GM23338 (cell line): ENCODE measurements around the gene CD48. TPM values are rescaled to one million over a fixed set of nuclear protein-coding genes. Genes with fewer than 3 reads are reported as not detected.

ENCODE experiments used
- ATAC-seq: fragments of 200-7000 bp; cut with Tn5 transposase; 3 replicates; pipeline ENCODE4 v1.9.1; 2020
- DNase-seq: peaks from one replicate; pipeline ENCODE4 v3.0.0-alpha.2; 2015; ENCODE audit warnings: low spot score
- H2AFZ ChIP-seq: fragments of 200-600 bp; sonication (generic); 2 replicates; pipeline ENCODE4 v1.8.0; 2016; ENCODE audit warnings: antibody characterized with exemption, mild to moderate bottlenecking, moderate library complexity
- H3F3A ChIP-seq: fragments of 200-600 bp; sonication (generic); replicated peaks from 2 replicates; pipeline ENCODE4 v1.8.0; 2017; ENCODE audit warnings: antibody characterized with exemption, mixed run types, low read depth
- H3K27ac ChIP-seq: fragments of 200-600 bp; sonication (generic); 2 replicates; pipeline ENCODE4 v1.6.1; 2016; ENCODE audit warnings: low read depth
- H3K27me3 ChIP-seq: fragments of 200-600 bp; sonication (generic); 2 replicates; pipeline ENCODE4 v1.8.0; 2016; ENCODE audit warnings: mild to moderate bottlenecking, mixed run types, moderate library complexity; ENCODE audit not compliant: insufficient read depth
- H3K36me3 ChIP-seq: fragments of 200-600 bp; sonication (generic); 2 replicates; pipeline ENCODE4 v1.8.0; 2016; ENCODE audit warnings: mild to moderate bottlenecking; ENCODE audit not compliant: insufficient read depth
- H3K4me1 ChIP-seq: fragments of 200-600 bp; sonication (generic); 2 replicates; pipeline ENCODE4 v1.8.0; 2016; ENCODE audit warnings: mild to moderate bottlenecking, moderate library complexity; ENCODE audit not compliant: insufficient read depth
- H3K4me2 ChIP-seq: fragments of 200-600 bp; sonication (generic); 2 replicates; pipeline ENCODE4 v1.7.1; 2017; ENCODE audit warnings: mixed run types
- H3K4me3 ChIP-seq: fragments of 200-600 bp; sonication (generic); 2 replicates; pipeline ENCODE4 v1.6.1; 2016; ENCODE audit warnings: mixed run types
- H3K79me2 ChIP-seq: fragments of 200-600 bp; sonication (generic); replicated peaks from 2 replicates; pipeline ENCODE4 v1.8.0; 2017; ENCODE audit warnings: mild to moderate bottlenecking; ENCODE audit not compliant: insufficient read depth
- H3K9me2 ChIP-seq: fragments of 200-600 bp; sonication (generic); 2 replicates; pipeline ENCODE4 v1.8.0; 2017; ENCODE audit not compliant: insufficient read depth
- H4K20me1 ChIP-seq: fragments of 200-600 bp; sonication (generic); replicated peaks from 2 replicates; pipeline ENCODE4 v1.8.0; 2017; ENCODE audit warnings: mild to moderate bottlenecking; ENCODE audit not compliant: insufficient read depth
- H3K27ac Mint-ChIP-seq: 2 replicates; pipeline ENCODE4 v1.8.0; 2020; ENCODE audit warnings: inconsistent platforms, mild to moderate bottlenecking, moderate library complexity, mixed read lengths
- H3K27me3 Mint-ChIP-seq: 3 replicates; pipeline ENCODE4 v1.8.0; 2022; ENCODE audit warnings: low read depth, mild to moderate bottlenecking, moderate library complexity, mixed read lengths, inconsistent platforms; ENCODE audit not compliant: insufficient read depth, poor library complexity
- H3K36me3 Mint-ChIP-seq: 3 replicates; pipeline ENCODE4 v1.8.0; 2021; ENCODE audit warnings: low read depth, mild to moderate bottlenecking, inconsistent platforms, moderate library complexity, mixed read lengths
- H3K4me1 Mint-ChIP-seq: 3 replicates; pipeline ENCODE4 v1.8.0; 2020; ENCODE audit warnings: mild to moderate bottlenecking, inconsistent platforms, mixed read lengths
- H3K4me3 Mint-ChIP-seq: 3 replicates; pipeline ENCODE4 v1.8.0; 2021; ENCODE audit warnings: moderate library complexity, mild to moderate bottlenecking, inconsistent platforms, mixed read lengths
- H3K9me3 Mint-ChIP-seq: 3 replicates; pipeline ENCODE4 v1.8.0; 2020; ENCODE audit warnings: moderate library complexity, mild to moderate bottlenecking, inconsistent platforms, mixed read lengths
- CREB1 ChIP-seq: fragments of 250-450 bp; sonication (Bioruptor Pico); IDR thresholded peaks from 2 replicates; pipeline ENCODE4 v1.5.0; 2020; ENCODE audit warnings: low read depth, mild to moderate bottlenecking, moderate library complexity
- CTCF ChIP-seq, 2 experiments: fragments of 200-600 bp in 1 of 2; sonication (generic) in 1 of 2; conservative IDR thresholded peaks; 2 replicates each; pipeline versions ENCODE4 v1.5.1 to v1.6.1; 2016 to 2017; ENCODE audit warnings: antibody characterized with exemption in 2 of 2, low read depth in 2 of 2, mild to moderate bottlenecking in 2 of 2, moderate library complexity in 1 of 2
- ETS1 ChIP-seq: IDR thresholded peaks from 2 replicates; pipeline ENCODE4 v1.6.1; 2016; ENCODE audit warnings: antibody characterized with exemption
- EZH2 ChIP-seq: fragments of 200-600 bp; sonication (generic); IDR thresholded peaks from one replicate; pipeline ENCODE4 v1.8.0; 2017; ENCODE audit warnings: antibody characterized with exemption, mild to moderate bottlenecking, low read depth; ENCODE audit not compliant: unreplicated experiment
- JUNB ChIP-seq: IDR thresholded peaks from one replicate; pipeline ENCODE4 v1.6.1; 2016; ENCODE audit warnings: antibody characterized with exemption; ENCODE audit not compliant: unreplicated experiment
- NANOG ChIP-seq: IDR thresholded peaks from 2 replicates; pipeline ENCODE4 v1.6.1; 2016; ENCODE audit warnings: antibody characterized with exemption, borderline replicate concordance
- POLR2AphosphoS5 ChIP-seq: IDR thresholded peaks from 2 replicates; pipeline ENCODE4 v1.6.1; 2016; ENCODE audit warnings: antibody characterized with exemption, low read depth
- STAT1 ChIP-seq: IDR thresholded peaks from one replicate; pipeline ENCODE4 v1.6.1; 2016; ENCODE audit warnings: antibody characterized with exemption; ENCODE audit not compliant: unreplicated experiment
- ZNF331 ChIP-seq: fragments of 250-450 bp; sonication (Bioruptor Pico); IDR thresholded peaks from 2 replicates; pipeline ENCODE4 v1.5.0; 2020; ENCODE audit warnings: low read depth, mild to moderate bottlenecking, moderate library complexity
- ZNF462 ChIP-seq: fragments of 250-450 bp; sonication (Bioruptor Pico); IDR thresholded peaks from 2 replicates; pipeline ENCODE4 v1.5.0; 2020; ENCODE audit warnings: mild to moderate bottlenecking, moderate library complexity
- polyA plus RNA-seq: library from polyadenylated mRNA; unstranded; fragments of >200 nt; fragmentation: Nextera tagmentation; extraction: Ambion mirVana; gene quantifications from 2 replicates; pipeline ENCODE4 v1.2.1, GENCODE V29; 2016
- total RNA-seq: library from RNA; depleted of rRNA; stranded (reverse); fragments of >200 nt; shearing (Covaris generic); gene quantifications from 2 replicates; pipeline ENCODE4 v1.2.3, GENCODE V29; 2014
- TF ChIP-seq, protein P1 (sequence below): IDR thresholded peaks from one replicate; pipeline ENCODE4 v1.6.1; 2018; ENCODE audit warnings: antibody characterized with exemption; ENCODE audit not compliant: unreplicated experiment

Gene CD48
- total and polyA plus RNA-seq, 2 experiments from 2014 or later = 0.34 to 0.45 TPM

DNA sequence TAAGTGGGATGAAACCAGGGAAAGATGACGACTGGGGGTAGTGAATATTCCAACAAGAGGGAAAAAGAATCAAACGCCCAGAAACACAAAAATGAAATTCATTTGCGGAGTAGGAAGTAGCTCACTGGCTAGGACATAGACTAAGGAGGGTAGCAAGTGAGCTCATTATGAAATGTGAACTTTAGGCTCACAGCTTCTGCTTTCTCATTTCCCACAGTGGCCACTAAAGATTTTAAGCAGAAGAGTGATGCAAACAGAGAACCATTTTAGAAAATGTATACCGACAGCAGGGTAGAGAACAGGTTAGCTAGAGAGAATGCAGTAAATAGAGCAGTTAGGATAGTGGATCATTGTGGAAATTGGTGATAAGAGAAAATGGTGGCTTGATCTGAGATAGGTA is 3.5 kb downstream of the CD48 start:
- H3K4me3 Mint-ChIP-seq = no peak overlapping the region
- Histone ChIP-seq H3K9me2 (no peaks in the 10 kb centered on the region), H3K4me1 (peaks cover 5% of the 10 kb centered on the region; the same call in 1 of the 2 replicates), H2AFZ (no peak overlapping the region), H3K36me3 (no peaks in the 10 kb centered on the region), H3K4me2 (no peak overlapping the region), H4K20me1 (no peaks in the 10 kb centered on the region), H3F3A (no peaks in the 10 kb centered on the region), H3K27ac (no peak overlapping the region), H3K79me2 (no peaks in the 10 kb centered on the region), H3K27me3 (no peaks in the 10 kb centered on the region), H3K4me3 (no peak overlapping the region)
- ATAC-seq = no peak
- no peaks in the 10 kb centered on the region for H3K9me3 Mint-ChIP-seq
- H3K4me1 Mint-ChIP-seq = peaks cover 6% of the 10 kb centered on the region
- no peak for TF ChIP-seq ZNF331 (CRISPR knock-in tag)
- TF ChIP-seq ZNF462 (CRISPR knock-in tag) = no peak
- TF ChIP-seq NANOG = no peak
- TF ChIP-seq ETS1 = no peak
- TF ChIP-seq, protein P1, sequence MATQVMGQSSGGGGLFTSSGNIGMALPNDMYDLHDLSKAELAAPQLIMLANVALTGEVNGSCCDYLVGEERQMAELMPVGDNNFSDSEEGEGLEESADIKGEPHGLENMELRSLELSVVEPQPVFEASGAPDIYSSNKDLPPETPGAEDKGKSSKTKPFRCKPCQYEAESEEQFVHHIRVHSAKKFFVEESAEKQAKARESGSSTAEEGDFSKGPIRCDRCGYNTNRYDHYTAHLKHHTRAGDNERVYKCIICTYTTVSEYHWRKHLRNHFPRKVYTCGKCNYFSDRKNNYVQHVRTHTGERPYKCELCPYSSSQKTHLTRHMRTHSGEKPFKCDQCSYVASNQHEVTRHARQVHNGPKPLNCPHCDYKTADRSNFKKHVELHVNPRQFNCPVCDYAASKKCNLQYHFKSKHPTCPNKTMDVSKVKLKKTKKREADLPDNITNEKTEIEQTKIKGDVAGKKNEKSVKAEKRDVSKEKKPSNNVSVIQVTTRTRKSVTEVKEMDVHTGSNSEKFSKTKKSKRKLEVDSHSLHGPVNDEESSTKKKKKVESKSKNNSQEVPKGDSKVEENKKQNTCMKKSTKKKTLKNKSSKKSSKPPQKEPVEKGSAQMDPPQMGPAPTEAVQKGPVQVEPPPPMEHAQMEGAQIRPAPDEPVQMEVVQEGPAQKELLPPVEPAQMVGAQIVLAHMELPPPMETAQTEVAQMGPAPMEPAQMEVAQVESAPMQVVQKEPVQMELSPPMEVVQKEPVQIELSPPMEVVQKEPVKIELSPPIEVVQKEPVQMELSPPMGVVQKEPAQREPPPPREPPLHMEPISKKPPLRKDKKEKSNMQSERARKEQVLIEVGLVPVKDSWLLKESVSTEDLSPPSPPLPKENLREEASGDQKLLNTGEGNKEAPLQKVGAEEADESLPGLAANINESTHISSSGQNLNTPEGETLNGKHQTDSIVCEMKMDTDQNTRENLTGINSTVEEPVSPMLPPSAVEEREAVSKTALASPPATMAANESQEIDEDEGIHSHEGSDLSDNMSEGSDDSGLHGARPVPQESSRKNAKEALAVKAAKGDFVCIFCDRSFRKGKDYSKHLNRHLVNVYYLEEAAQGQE = no peak
- no peak for TF ChIP-seq JUNB
- no peak for TF ChIP-seq POLR2AphosphoS5
- TF ChIP-seq EZH2 = no peak
- TF ChIP-seq CREB1 (CRISPR knock-in tag) = no peak
- no peak for TF ChIP-seq CTCF (conservative IDR thresholded peaks at IDR 0.05; ENCODE audit: low read depth in 2 of 2)
- no peak for TF ChIP-seq STAT1
- H3K36me3 Mint-ChIP-seq = no peaks in the 10 kb centered on the region
- DNase-seq = no peak
- peaks cover 2% of the 10 kb centered on the region for H3K27me3 Mint-ChIP-seq
- no peak overlapping the region for H3K27ac Mint-ChIP-seq
